ENCODE measurements around the gene TMEM154. TPM values are rescaled to one million over a fixed set of nuclear protein-coding genes. Genes with fewer than 3 reads are reported as not detected.
A peak's percentile ranks its signal among the peaks of the same experiment; 100 is the strongest.

TMEM154 gene
- total RNA-seq, 1 experiment from 2014 or later: 34.5 TPM

DNA sequence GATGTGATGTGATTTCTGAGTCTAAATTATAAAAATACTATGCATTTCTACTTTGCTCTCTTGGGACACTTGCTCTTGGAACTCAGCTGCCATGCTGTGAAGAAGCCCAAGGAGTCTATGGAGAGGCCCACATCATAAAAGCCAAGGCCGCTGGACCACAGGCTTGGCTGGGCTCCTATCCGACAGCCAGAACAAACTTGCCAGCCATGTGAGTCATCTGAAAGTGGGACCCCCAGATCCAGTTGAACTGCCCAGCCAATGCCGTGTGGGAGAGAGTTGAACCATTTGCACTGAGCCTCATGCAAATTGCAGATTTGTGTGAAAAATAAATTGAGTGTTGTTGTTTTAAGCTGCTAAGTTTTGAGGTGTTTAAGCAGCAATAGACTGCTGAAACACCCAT lies 60.2 kb downstream of the TMEM154 start:
- POLR2A ChIA-PET (ENCODE audit: unreplicated experiment): no interaction called here
- Histone ChIP-seq H3K4me3 (no peak overlapping the region), H2AFZ (no peak overlapping the region), H3K27me3 (ENCODE audit: insufficient read depth, low read depth) (no peaks in the 10 kb centered on the region), H3K27ac (no peak overlapping the region), H3K4me2 (no peak overlapping the region), H3K9me3 (ENCODE audit: insufficient read depth, low read depth) (no peaks in the 10 kb centered on the region), H3K36me3 (ENCODE audit: low read depth) (no peaks in the 10 kb centered on the region), H4K20me1 (ENCODE audit: insufficient read depth) (no peaks in the 10 kb centered on the region), H3K4me1 (replicated peaks; ENCODE audit: insufficient read depth) (no peaks in the 10 kb centered on the region; the same call in 1 of the 2 replicates), H3K79me2 (ENCODE audit: low read depth) (no peaks in the 10 kb centered on the region), H3F3A (ENCODE audit: insufficient read depth, low read depth) (no peaks in the 10 kb centered on the region), H3K9me2 (ENCODE audit: insufficient read depth) (no peaks in the 10 kb centered on the region)
- TF ChIP-seq, protein P1, sequence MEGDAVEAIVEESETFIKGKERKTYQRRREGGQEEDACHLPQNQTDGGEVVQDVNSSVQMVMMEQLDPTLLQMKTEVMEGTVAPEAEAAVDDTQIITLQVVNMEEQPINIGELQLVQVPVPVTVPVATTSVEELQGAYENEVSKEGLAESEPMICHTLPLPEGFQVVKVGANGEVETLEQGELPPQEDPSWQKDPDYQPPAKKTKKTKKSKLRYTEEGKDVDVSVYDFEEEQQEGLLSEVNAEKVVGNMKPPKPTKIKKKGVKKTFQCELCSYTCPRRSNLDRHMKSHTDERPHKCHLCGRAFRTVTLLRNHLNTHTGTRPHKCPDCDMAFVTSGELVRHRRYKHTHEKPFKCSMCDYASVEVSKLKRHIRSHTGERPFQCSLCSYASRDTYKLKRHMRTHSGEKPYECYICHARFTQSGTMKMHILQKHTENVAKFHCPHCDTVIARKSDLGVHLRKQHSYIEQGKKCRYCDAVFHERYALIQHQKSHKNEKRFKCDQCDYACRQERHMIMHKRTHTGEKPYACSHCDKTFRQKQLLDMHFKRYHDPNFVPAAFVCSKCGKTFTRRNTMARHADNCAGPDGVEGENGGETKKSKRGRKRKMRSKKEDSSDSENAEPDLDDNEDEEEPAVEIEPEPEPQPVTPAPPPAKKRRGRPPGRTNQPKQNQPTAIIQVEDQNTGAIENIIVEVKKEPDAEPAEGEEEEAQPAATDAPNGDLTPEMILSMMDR (conservative IDR thresholded peaks at IDR 0.05): no peak
- no peak for TF ChIP-seq EZH2 (IDR thresholded peaks at IDR 0.05; ENCODE audit: low read depth)
- no peak for DNase-seq
- CTCF ChIA-PET: no interaction called here
- no TSS peak for BruUV-seq (replicated peaks)
- intact Hi-C loops (cut with micrococcal nuclease; ENCODE audit: unreplicated experiment): no loop called here

DNA sequence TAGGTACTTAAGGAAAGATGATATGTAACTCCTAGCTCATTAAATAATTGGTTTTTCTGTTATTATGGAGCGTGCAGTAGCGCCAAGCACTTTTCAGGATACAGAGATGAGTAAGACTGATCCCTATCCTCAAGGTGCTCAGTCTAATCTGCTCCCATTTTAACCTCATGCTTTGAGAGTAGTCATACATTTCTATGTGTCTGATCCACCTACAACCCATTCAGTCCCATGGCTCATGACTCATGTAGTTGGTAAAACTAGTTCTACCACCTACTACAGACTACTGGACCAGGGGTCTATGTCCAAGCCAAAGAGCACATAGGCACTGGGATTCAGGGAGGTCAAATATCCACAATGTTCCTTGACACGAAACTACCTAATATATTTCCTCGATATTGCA lies 60.8 kb downstream of the TMEM154 start:
- intact Hi-C loops (cut with micrococcal nuclease; ENCODE audit: unreplicated experiment): no loop called here
- POLR2A ChIA-PET (ENCODE audit: unreplicated experiment): no interaction called here
- DNase-seq: peak; percentile 11 to 66

DNA sequence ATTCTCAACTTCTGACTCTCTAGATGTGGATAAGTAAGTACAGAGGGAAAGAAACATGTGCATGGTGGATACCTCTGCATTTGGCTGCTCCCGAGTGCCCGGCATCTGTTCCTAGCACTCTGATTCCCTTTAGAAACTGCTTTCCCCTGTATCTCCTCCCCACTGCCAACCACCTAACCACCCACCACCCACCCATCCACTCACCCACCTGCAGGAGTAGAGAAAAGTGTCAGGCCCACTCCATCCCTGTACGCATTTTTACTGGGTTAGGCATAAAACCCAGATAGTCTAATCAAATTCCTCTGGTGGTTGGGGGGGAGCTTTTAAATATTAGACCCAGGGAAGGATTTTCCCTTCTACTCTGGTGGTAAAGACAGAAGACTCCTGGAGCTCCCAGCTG lies 63.0 kb downstream of the TMEM154 start:
- no peaks in the 10 kb centered on the region for H3F3A ChIP-seq (ENCODE audit: insufficient read depth, low read depth)
- no peaks in the 10 kb centered on the region for H3K36me3 ChIP-seq (ENCODE audit: low read depth)
- ChIA-PET CTCF (no interaction called here), POLR2A (ENCODE audit: unreplicated experiment) (no interaction called here)
- no peaks in the 10 kb centered on the region for H3K9me2 ChIP-seq (ENCODE audit: insufficient read depth)
- no peak for TF ChIP-seq EZH2 (IDR thresholded peaks at IDR 0.05; ENCODE audit: low read depth)
- TF ChIP-seq, protein P1 (conservative IDR thresholded peaks at IDR 0.05): no peak
- H3K27ac ChIP-seq: no peak overlapping the region
- no peaks in the 10 kb centered on the region for H4K20me1 ChIP-seq (ENCODE audit: insufficient read depth)
- no peaks in the 10 kb centered on the region for H3K79me2 ChIP-seq (ENCODE audit: low read depth)
- no peaks in the 10 kb centered on the region; the same call in 1 of the 2 replicates for H3K4me1 ChIP-seq (replicated peaks; ENCODE audit: insufficient read depth)
- H3K27me3 ChIP-seq (ENCODE audit: insufficient read depth, low read depth): no peaks in the 10 kb centered on the region
- BruUV-seq (replicated peaks): no TSS peak
- intact Hi-C loops (cut with micrococcal nuclease; ENCODE audit: unreplicated experiment): no loop called here
- no peak overlapping the region for H2AFZ ChIP-seq
- no peak overlapping the region for H3K4me3 ChIP-seq
- H3K9me3 ChIP-seq (ENCODE audit: insufficient read depth, low read depth): no peaks in the 10 kb centered on the region
- H3K4me2 ChIP-seq: no peak overlapping the region
- no peak for DNase-seq

More for the DNA sequence above, 60.8 kb downstream of the TMEM154 start:
- Histone ChIP-seq H3K9me2 (ENCODE audit: insufficient read depth) (no peaks in the 10 kb centered on the region), H2AFZ (no peak overlapping the region), H3K4me2 (no peak overlapping the region), H3K79me2 (ENCODE audit: low read depth) (no peaks in the 10 kb centered on the region), H3F3A (ENCODE audit: insufficient read depth, low read depth) (no peaks in the 10 kb centered on the region), H3K4me1 (replicated peaks; ENCODE audit: insufficient read depth) (no peaks in the 10 kb centered on the region; the same call in 1 of the 2 replicates), H3K36me3 (ENCODE audit: low read depth) (no peaks in the 10 kb centered on the region), H3K9me3 (ENCODE audit: insufficient read depth, low read depth) (no peaks in the 10 kb centered on the region), H3K27ac (no peak overlapping the region), H4K20me1 (ENCODE audit: insufficient read depth) (no peaks in the 10 kb centered on the region), H3K4me3 (no peak overlapping the region), H3K27me3 (ENCODE audit: insufficient read depth, low read depth) (no peaks in the 10 kb centered on the region)
- TF ChIP-seq EZH2 (IDR thresholded peaks at IDR 0.05; ENCODE audit: low read depth): no peak
- TF ChIP-seq, protein P1 (conservative IDR thresholded peaks at IDR 0.05): no peak
- BruUV-seq (replicated peaks): no TSS peak
- CTCF ChIA-PET: no interaction called here
